ENCODE data around the gene CBLN3.

Gene CBLN3

GRCh38 chr14:24422694-24423601 is 6.5 kb downstream of the CBLN3 start:
- TF ChIP-seq CTCF (IDR thresholded peaks at IDR 0.05; ENCODE audit: low read depth, low read length, missing control alignments) = no peak
- no peak for DNase-seq (ENCODE audit: low read depth)
- no peak overlapping the region for H3K4me3 ChIP-seq (ENCODE audit: low read depth, low read length)

- no peak for TF ChIP-seq CTCF (IDR thresholded peaks at IDR 0.05; ENCODE audit: low read depth, low read length, missing control alignments)
- H3K4me3 ChIP-seq (ENCODE audit: low read depth, low read length) = no peak overlapping the region
- DNase-seq (ENCODE audit: low read depth) = no peak
These were observed 7.2 kb downstream of the CBLN3 start for GRCh38 chr14:24422261-24422660.

- DNase-seq (ENCODE audit: low read depth) = no peak
- no peak overlapping the region for H3K4me3 ChIP-seq (ENCODE audit: low read depth, low read length)
- no peak for TF ChIP-seq CTCF (IDR thresholded peaks at IDR 0.05; ENCODE audit: low read depth, low read length, missing control alignments)
These were observed 11.0 kb downstream of the CBLN3 start for GRCh38 chr14:24418492-24418873.

GRCh38 chr14:24417832-24418491 is 11.5 kb downstream of the CBLN3 start:
- TF ChIP-seq CTCF (IDR thresholded peaks at IDR 0.05; ENCODE audit: low read depth, low read length, missing control alignments) = no peak
- H3K4me3 ChIP-seq (ENCODE audit: low read depth, low read length) = no peak overlapping the region
- DNase-seq (ENCODE audit: low read depth) = no peak

GRCh38 chr14:24416932-24417619 is 12.4 kb downstream of the CBLN3 start:
- H3K4me3 ChIP-seq (ENCODE audit: low read depth, low read length) = no peak overlapping the region
- no peak for TF ChIP-seq CTCF (IDR thresholded peaks at IDR 0.05; ENCODE audit: low read depth, low read length, missing control alignments)

GRCh38 chr14:24416254-24416931 is 13.1 kb downstream of the CBLN3 start:
- no peak for TF ChIP-seq CTCF (IDR thresholded peaks at IDR 0.05; ENCODE audit: low read depth, low read length, missing control alignments)
- no peak for DNase-seq (ENCODE audit: low read depth)
- no peak overlapping the region for H3K4me3 ChIP-seq (ENCODE audit: low read depth, low read length)

More at GRCh38 chr14:24416932-24417619, 12.4 kb downstream of the CBLN3 start:
- DNase-seq (ENCODE audit: low read depth) = no peak
